ENCODE results near the gene USP40.

DNA sequence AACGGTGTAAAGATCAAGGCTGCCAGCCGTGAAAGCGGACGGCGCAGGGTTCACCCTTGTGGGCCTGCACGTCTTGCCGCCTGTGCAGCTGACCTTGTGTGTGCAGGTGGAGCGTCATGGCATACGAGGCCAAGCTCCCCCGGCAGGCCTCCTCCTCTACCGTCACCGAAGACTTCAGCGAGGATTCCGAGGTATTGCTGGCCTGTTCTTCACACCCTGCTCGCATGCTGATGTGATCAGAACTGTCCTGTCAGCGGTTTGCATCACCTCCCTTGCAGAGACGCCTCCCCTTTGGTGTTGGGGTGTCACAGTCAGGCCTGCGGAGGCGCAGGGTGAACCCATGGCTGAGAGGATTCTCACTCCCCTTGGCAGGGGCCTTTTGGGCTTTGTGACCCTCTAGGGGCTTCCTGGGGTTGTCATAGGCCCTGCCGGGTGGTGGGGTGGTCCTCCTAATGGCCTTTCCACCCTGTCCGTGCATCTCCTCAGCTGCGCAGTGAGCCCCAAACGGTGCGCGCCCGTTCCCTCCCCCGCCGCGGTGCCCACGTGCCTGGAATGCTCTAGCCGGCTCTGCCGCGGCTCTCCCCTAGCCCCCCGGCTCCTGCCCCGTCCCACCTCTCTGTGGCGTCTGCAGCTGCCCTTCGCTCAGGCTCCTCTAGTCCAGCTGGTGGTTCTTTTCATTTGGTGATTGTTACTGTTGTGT lies 119.8 kb downstream of the USP40 start:
- TF ChIP-seq, protein P1, sequence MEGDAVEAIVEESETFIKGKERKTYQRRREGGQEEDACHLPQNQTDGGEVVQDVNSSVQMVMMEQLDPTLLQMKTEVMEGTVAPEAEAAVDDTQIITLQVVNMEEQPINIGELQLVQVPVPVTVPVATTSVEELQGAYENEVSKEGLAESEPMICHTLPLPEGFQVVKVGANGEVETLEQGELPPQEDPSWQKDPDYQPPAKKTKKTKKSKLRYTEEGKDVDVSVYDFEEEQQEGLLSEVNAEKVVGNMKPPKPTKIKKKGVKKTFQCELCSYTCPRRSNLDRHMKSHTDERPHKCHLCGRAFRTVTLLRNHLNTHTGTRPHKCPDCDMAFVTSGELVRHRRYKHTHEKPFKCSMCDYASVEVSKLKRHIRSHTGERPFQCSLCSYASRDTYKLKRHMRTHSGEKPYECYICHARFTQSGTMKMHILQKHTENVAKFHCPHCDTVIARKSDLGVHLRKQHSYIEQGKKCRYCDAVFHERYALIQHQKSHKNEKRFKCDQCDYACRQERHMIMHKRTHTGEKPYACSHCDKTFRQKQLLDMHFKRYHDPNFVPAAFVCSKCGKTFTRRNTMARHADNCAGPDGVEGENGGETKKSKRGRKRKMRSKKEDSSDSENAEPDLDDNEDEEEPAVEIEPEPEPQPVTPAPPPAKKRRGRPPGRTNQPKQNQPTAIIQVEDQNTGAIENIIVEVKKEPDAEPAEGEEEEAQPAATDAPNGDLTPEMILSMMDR (conservative IDR thresholded peaks at IDR 0.05; ENCODE audit: low read length) = no peak
- no peak for TF ChIP-seq EZH2phosphoT487 (IDR thresholded peaks at IDR 0.05; ENCODE audit: borderline replicate concordance)

Data from Loucy (cell line).